AG09309 (cell line): ENCODE results near the gene NRXN2.

Experiments used
- DNase-seq: peaks from one replicate; pipeline ENCODE4 v3.0.0-alpha.2; 2010; ENCODE audit warnings: low read depth
- H3K4me3 ChIP-seq: 2 replicates; pipeline ENCODE4 v1.5.1; 2011; ENCODE audit warnings: mild to moderate bottlenecking, low read depth, low read length, moderate library complexity; ENCODE audit not compliant: control insufficient read depth
- TF ChIP-seq, protein P1 (sequence below): IDR thresholded peaks from 2 replicates; pipeline ENCODE4 v1.5.1; 2011; ENCODE audit warnings: mild to moderate bottlenecking, low read depth, low read length, inconsistent platforms; ENCODE audit not compliant: insufficient read depth, control insufficient read depth; ENCODE audit errors: missing control alignments

The NRXN2 gene

GRCh38 chr11:64647019-64647779, 75.8 kb downstream of the NRXN2 start:
- DNase-seq: no peak
- H3K4me3 ChIP-seq: no peak overlapping the region
- TF ChIP-seq, protein P1, sequence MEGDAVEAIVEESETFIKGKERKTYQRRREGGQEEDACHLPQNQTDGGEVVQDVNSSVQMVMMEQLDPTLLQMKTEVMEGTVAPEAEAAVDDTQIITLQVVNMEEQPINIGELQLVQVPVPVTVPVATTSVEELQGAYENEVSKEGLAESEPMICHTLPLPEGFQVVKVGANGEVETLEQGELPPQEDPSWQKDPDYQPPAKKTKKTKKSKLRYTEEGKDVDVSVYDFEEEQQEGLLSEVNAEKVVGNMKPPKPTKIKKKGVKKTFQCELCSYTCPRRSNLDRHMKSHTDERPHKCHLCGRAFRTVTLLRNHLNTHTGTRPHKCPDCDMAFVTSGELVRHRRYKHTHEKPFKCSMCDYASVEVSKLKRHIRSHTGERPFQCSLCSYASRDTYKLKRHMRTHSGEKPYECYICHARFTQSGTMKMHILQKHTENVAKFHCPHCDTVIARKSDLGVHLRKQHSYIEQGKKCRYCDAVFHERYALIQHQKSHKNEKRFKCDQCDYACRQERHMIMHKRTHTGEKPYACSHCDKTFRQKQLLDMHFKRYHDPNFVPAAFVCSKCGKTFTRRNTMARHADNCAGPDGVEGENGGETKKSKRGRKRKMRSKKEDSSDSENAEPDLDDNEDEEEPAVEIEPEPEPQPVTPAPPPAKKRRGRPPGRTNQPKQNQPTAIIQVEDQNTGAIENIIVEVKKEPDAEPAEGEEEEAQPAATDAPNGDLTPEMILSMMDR: no peak

DNA sequence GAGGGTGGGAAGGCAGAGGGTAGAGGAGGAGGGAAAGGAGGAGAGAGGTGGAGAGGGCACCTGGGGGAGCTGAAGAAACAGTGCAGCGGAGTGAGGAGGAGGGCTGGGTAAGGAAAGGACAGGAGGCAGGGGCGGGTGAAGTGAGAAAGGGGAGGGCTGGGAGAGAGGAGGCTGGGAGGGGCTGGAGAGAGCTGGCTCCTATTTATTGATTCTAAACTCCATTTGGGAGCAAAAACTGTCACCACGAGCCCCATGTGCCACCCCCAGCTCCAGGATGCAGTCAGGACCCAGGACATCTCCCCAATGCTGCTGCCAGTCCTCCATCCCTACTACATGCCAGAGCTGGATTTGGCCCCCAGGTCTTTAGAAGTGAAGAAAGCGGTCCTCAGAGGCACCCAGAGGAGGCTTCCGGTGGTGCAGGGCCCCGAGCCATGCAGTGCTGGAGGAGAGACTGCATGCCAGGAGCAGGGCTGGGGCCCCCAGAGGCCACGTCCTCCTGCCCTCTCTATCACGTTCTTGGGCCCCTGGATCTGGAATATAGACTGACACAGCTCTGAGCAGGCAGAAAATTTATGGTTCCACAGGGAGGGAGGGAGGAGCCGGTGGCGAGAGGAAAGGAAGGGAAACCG, 78.2 kb downstream of the NRXN2 start:
- H3K4me3 ChIP-seq: no peak overlapping the region
- no peak for DNase-seq
- TF ChIP-seq, protein P1: no peak

GRCh38 chr11:64643920-64644646, 78.9 kb downstream of the NRXN2 start:
- H3K4me3 ChIP-seq: no peak overlapping the region
- TF ChIP-seq, protein P1: no peak
- DNase-seq: no peak

GRCh38 chr11:64643256-64643881, 79.6 kb downstream of the NRXN2 start:
- no peak for DNase-seq
- no peak overlapping the region for H3K4me3 ChIP-seq
- TF ChIP-seq, protein P1: no peak

GRCh38 chr11:64642871-64643255, 80.1 kb downstream of the NRXN2 start:
- no peak overlapping the region for H3K4me3 ChIP-seq
- DNase-seq: no peak
- TF ChIP-seq, protein P1: no peak

GRCh38 chr11:64642418-64642735, 80.6 kb downstream of the NRXN2 start:
- no peak overlapping the region for H3K4me3 ChIP-seq
- TF ChIP-seq, protein P1: no peak
- no peak for DNase-seq
